HepG2 (cell line): ENCODE measurements around the gene PDE4D. TPM values are rescaled to one million over a fixed set of nuclear protein-coding genes. Genes with fewer than 3 reads are reported as not detected.

Source experiments
- ATAC-seq: fragments of 200-7000 bp; cut with Tn5 transposase; 3 replicates; pipeline ENCODE4 v1.9.1; 2020; ENCODE audit warnings: mild to moderate bottlenecking, moderate library complexity
- BruUV-seq: library from RNA; stranded (reverse); fragments of 400-500 nt; replicated peaks from 2 replicates; lab custom pipeline; 2021; lab: Mats Ljungman, UMichigan
- CTCF ChIA-PET: fragments of 300-600 bp; formaldehyde crosslinking; extraction: SDS; loops from one replicate; lab custom pipeline; 2021; ENCODE audit warnings: low total read pairs, inconsistent platforms, low intra/inter-chr PET ratio; lab: Yijun Ruan, JAX
- POLR2A ChIA-PET: fragments of 350-600 bp; sonication (Branson Sonifier 250); formaldehyde crosslinking; loops from one replicate; lab custom pipeline; 2020; ENCODE audit warnings: antibody characterized with exemption, inconsistent platforms; lab: Yijun Ruan, JAX
- DNase-seq: peaks from one replicate; pipeline ENCODE4 v3.0.0-alpha.2; 2015; ENCODE audit warnings: low spot score
- FAIRE-seq: peaks from 3 replicates; lab custom pipeline; 2011; peaks lifted over from hg19 to GRCh38; lab: Jason Lieb, UNC
- H2AFZ ChIP-seq: one replicate; pipeline ENCODE4 v1.6.1; 2011; ENCODE audit warnings: low read length, inconsistent platforms
- H3K27ac ChIP-seq: fragments of 300-600 bp; 3 replicates; pipeline ENCODE4 v1.8.0; 2011; ENCODE audit warnings: mixed run types, mild to moderate bottlenecking, mixed read lengths, low read length, inconsistent platforms; ENCODE audit not compliant: insufficient read depth; ENCODE audit errors: extremely low read length
- H3K27me3 ChIP-seq, 2 experiments: fragments of 200-600 bp in 1 of 2; 2 replicates in 1 of 2; 3 replicates in 1 of 2; pipeline versions ENCODE4 v1.6.0 to v1.8.0; 2011; ENCODE audit warnings: low read length in 2 of 2, mild to moderate bottlenecking in 2 of 2, moderate library complexity in 2 of 2, inconsistent platforms in 1 of 2; ENCODE audit not compliant: insufficient read depth in 2 of 2, control insufficient read depth in 1 of 2
- H3K36me3 ChIP-seq, 2 experiments: fragments of 200-600 bp in 1 of 2; replicated peaks in 1 of 2; 2 replicates in 1 of 2; 3 replicates in 1 of 2; pipeline versions ENCODE4 v1.5.1 to v1.8.0; 2011; ENCODE audit warnings: low read length in 2 of 2, inconsistent platforms in 1 of 2; ENCODE audit not compliant: insufficient read depth in 2 of 2, control insufficient read depth in 1 of 2
- H3K4me1 ChIP-seq: 2 replicates; pipeline ENCODE4 v1.5.1; 2012; ENCODE audit warnings: low read length, inconsistent platforms; ENCODE audit not compliant: insufficient read depth
- H3K4me2 ChIP-seq: 2 replicates; pipeline ENCODE4 v1.6.0; 2011; ENCODE audit warnings: low read depth, low read length, inconsistent platforms
- H3K4me3 ChIP-seq, 3 experiments: fragments of 200-600 bp in 1 of 3; sonication (generic), shearing (Covaris generic) in 1 of 3; replicated peaks in 1 of 3; 2 replicates each; pipeline ENCODE4 v1.5.1; 2011 to 2016; ENCODE audit warnings: low read length in 3 of 3, inconsistent platforms in 2 of 3, low read depth in 2 of 3, mild to moderate bottlenecking in 2 of 3, control low read depth in 1 of 3, mixed read lengths in 1 of 3; ENCODE audit not compliant: insufficient read depth in 1 of 3
- H3K79me2 ChIP-seq: one replicate; pipeline ENCODE4 v1.6.1; 2011; ENCODE audit warnings: low read length, inconsistent platforms; ENCODE audit not compliant: insufficient read depth
- H3K9ac ChIP-seq: 2 replicates; pipeline ENCODE4 v1.6.0; 2011; ENCODE audit warnings: mild to moderate bottlenecking, low read depth, low read length, inconsistent platforms; ENCODE audit not compliant: insufficient read depth
- H3K9me3 ChIP-seq: 2 replicates; pipeline ENCODE4 v1.5.1; 2012; ENCODE audit warnings: mild to moderate bottlenecking, low read length
- H4K20me1 ChIP-seq: 2 replicates; pipeline ENCODE4 v1.6.0; 2011; ENCODE audit warnings: inconsistent platforms, mild to moderate bottlenecking, low read length, moderate library complexity; ENCODE audit not compliant: insufficient read depth
- FOXP1 ChIP-seq, 2 experiments: fragments of 450-650 bp in 1 of 2; IDR thresholded peaks; 2 replicates each; pipeline ENCODE4 v1.6.1; 2017 to 2018; ENCODE audit warnings: antibody characterized with exemption in 1 of 2
- JDP2 ChIP-seq: sonication (generic); formaldehyde crosslinking; IDR thresholded peaks from 2 replicates; pipeline ENCODE4 v1.8.1; 2022; ENCODE audit warnings: missing genetic modification reagents, borderline replicate concordance
- MIER2 ChIP-seq: IDR thresholded peaks from 2 replicates; pipeline ENCODE4 v1.6.1; 2016; ENCODE audit warnings: missing biosample characterization, missing genetic modification reagents
- NFKBIZ ChIP-seq: IDR thresholded peaks from 2 replicates; pipeline ENCODE4 v1.6.1; 2018; ENCODE audit warnings: missing genetic modification reagents, missing compliant biosample characterization
- PHF21A ChIP-seq: sonication (generic); formaldehyde crosslinking; IDR thresholded peaks from 2 replicates; pipeline ENCODE4 v1.5.0; 2020; ENCODE audit warnings: mild to moderate bottlenecking, missing genetic modification reagents
- ZNF337 ChIP-seq: sonication (generic); formaldehyde crosslinking; IDR thresholded peaks from 2 replicates; pipeline ENCODE4 v1.5.1; 2020; ENCODE audit warnings: missing genetic modification reagents, low read depth, mild to moderate bottlenecking, borderline replicate concordance
- WGBS: methylation state at CpG from one replicate; pipeline ENCODE4 v1.1.6; 2017; ENCODE audit warnings: low lambda C conversion rate; 5-methylcytosine and 5-hydroxymethylcytosine counted together
- in situ Hi-C: cut with HindIII; loops from 2 replicates; pipeline ENCODE4 v1.10.0; 2017; ENCODE audit warnings: low pct_unique_long_range_greater_than_20kb; ENCODE audit not compliant: extremely low pct_ligation_motif_present
- intact Hi-C: fragments of 100-400 bp; cut with micrococcal nuclease; formaldehyde crosslinking; loops from one replicate; pipeline ENCODE4 v1.10.0; 2022; ENCODE audit not compliant: unreplicated experiment
- polyA plus RNA-seq, 8 experiments: library from polyadenylated mRNA; depleted of rRNA in 3 of 8; stranded (reverse) in 7 of 8; unstranded in 1 of 8; fragments of >200 nt; fragmentation: Illumina TruSeq in 4 of 8; extraction: Trizol in 4 of 8; gene quantifications; 2 replicates each; pipeline versions ENCODE4 v1.2.1 to v1.2.3, GENCODE V29; 2011 to 2016; ENCODE audit warnings: low read depth in 4 of 8, missing spikeins in 1 of 8, mixed read lengths in 1 of 8; ENCODE audit not compliant: insufficient read depth in 1 of 8
- total RNA-seq, 5 experiments: library from RNA; depleted of rRNA; stranded (reverse); fragments of >200 nt; fragmentation: Illumina TruSeq; extraction: Trizol; gene quantifications; 2 replicates each; pipeline ENCODE4 v1.2.3, GENCODE V29; 2016; ENCODE audit warnings: low read depth in 1 of 5

The PDE4D gene
- total and polyA plus RNA-seq, 2 of the 13 experiments (the other 11 are each of a cell fraction or from before 2014, with no cell fraction given) = 7.0 to 12.2 TPM

DNA sequence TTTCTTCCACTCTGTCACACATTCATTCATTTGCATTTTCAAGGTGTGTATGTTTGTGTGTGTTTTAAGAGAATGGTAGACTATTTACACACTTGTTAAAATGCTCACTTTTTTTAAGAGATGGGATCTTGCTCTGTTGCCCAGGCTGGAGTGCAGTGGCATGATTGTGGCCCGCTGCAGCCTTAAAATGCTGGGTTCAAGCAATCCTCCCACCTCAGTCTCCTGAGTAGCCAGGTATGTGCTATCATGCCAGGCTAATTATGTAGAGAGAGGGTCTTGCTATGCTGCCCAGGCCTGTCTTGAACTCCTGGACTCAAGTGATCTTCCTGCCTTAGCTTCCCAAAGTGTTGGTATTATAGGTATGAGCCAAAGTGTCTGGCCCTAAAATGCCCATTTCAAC lies 173.5 kb downstream of the PDE4D start:
- no peak overlapping the region for H3K9ac ChIP-seq
- no peaks in the 10 kb centered on the region for H3K27me3 ChIP-seq
- FAIRE-seq (no peak), DNase-seq (no peak), ATAC-seq (no peak)
- H3K4me3 ChIP-seq = no peak overlapping the region
- H3K79me2 ChIP-seq = no peaks in the 10 kb centered on the region
- no peaks in the 10 kb centered on the region for H3K36me3 ChIP-seq
- H4K20me1 ChIP-seq = no peaks in the 10 kb centered on the region
- TF ChIP-seq JDP2 (CRISPR knock-in tag) (no peak), MIER2 (no peak), NFKBIZ (CRISPR knock-in tag) (no peak), ZNF337 (CRISPR knock-in tag) (no peak)
- CTCF ChIA-PET = no interaction called here
- BruUV-seq = no TSS peak
- H2AFZ ChIP-seq = no peak overlapping the region
- H3K9me3 ChIP-seq = no peaks in the 10 kb centered on the region
- no peak overlapping the region for H3K4me2 ChIP-seq
- H3K4me1 ChIP-seq = no peaks in the 10 kb centered on the region
- in situ Hi-C loops (no loop called here), intact Hi-C loops (loop anchor here (5.0 kb wide), 1 partner anchor 213 kb away; no protein-coding TSS in a partner anchor)
- H3K27ac ChIP-seq = no peak overlapping the region
- POLR2A ChIA-PET = no interaction called here
- no CpG with 5 or more reads among the region's 1 CpG for WGBS

DNA sequence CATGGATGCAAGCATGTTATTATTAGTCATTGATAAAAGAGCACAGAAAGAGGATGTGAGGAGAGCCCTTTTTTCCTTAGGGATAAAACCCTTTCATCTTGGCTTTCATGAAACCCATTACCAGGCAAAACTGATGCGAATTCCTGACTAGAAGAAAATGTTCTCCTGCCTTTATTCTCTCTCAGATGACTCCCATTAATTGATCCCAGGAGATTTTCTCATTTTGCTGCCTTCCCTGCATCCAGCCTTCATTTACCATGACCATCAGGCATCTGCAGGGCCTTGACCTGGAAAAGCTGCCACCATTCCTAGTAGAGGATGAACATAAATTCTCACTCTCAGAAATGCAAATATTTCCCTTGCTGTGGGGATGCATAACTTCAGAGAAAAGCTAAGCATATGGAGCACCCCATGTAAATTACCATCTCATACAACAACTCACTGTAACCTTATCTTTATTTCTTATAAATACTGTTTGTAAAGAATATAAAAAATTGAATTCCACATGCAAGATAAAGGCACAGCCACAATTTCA lies 176.5 kb downstream of the PDE4D start:
- peaks cover 7% of the 10 kb centered on the region; the same call in 1 of the 2 replicates for H3K9me3 ChIP-seq
- WGBS = 0% methylated on average over 1 of the region's 1 CpG
- POLR2A ChIA-PET = no interaction called here
- no peak overlapping the region for H3K4me2 ChIP-seq
- TF ChIP-seq FOXP1 (IDR thresholded peaks at IDR 0.05) (no peak), FOXP1 (CRISPR knock-in tag; IDR thresholded peaks at IDR 0.05) (no peak), PHF21A (CRISPR knock-in tag) (no peak)
- no peak overlapping the region for H3K27ac ChIP-seq
- H3K9ac ChIP-seq = no peak overlapping the region
- no peaks in the 10 kb centered on the region for H3K36me3 ChIP-seq
- BruUV-seq = no TSS peak
- in situ Hi-C loops = no loop called here
- H3K79me2 ChIP-seq = no peaks in the 10 kb centered on the region
- intact Hi-C loops = no loop called here
- H2AFZ ChIP-seq = no peak overlapping the region
- ATAC-seq = no peak
- FAIRE-seq = no peak
- no peak overlapping the region for H3K4me3 ChIP-seq
- CTCF ChIA-PET = no interaction called here
- no peaks in the 10 kb centered on the region for H4K20me1 ChIP-seq
- H3K27me3 ChIP-seq = no peaks in the 10 kb centered on the region
- no peaks in the 10 kb centered on the region for H3K4me1 ChIP-seq
- no peak for DNase-seq
